Activated CD8-positive, alpha-beta memory T cell treated with anti-CD3 and anti-CD28 coated beads, Interleukin-2, amount 50 U/mL, for 48 hours (primary cell): ENCODE results near the gene CRHBP.
"Not testable (repeated sequence)": the region's sequence is repeated elsewhere in the genome, so short reads cannot be mapped to it uniquely, and the experiment has no call there.

Source experiments
- DNase-seq: peaks from one replicate; pipeline ENCODE4 v3.0.0-alpha.2; 2020

The CRHBP gene

DNA sequence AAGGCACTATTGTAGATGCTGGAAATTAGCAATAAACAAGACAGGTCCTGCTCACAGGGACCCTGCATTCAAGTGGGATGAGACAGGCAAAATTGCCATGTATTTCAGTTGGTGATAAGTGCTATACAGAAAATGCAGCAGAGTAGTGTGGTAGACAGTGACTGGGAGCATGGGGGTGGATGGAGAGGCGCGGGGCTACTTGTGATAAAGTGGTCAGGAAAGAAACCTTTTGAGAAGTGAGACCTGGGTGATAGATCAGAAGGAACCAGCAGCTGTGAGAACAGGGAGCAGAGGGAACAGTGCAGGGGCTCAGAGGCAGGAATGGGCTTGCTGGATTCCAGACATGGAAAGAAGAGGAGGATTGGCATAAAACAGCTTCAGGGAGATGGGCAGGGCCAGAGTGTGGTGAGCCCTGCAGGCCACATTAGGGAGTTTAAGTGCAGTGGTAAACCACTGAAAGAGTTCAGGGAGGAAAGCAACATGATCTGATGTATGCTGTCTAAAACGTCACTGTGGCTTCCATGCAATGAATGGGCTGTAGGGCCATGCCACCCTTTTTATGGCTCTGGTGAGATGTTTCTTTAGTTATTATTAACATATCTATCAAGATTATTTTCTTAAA is 7.3 kb downstream of the CRHBP start:
- no peak for DNase-seq

DNA sequence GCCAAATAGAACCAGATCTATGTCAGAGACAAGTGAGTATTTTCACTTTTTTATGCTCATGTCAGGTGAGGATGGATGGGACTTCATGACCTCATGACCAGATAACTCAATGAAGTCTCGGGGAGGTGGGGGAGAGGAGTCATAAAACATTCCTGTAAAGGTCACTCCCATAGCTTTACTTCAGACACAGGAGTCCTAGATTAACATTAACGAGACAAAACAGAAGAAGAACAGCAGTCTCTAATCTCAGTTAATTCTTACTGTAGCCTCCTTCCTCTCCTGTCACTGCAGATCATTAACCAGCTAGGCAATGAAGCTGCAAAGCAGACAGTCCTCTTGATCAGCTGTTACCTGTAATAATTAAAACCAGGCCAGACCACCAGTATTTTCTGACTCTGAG is 11.2 kb downstream of the CRHBP start:
- DNase-seq = no peak

DNA sequence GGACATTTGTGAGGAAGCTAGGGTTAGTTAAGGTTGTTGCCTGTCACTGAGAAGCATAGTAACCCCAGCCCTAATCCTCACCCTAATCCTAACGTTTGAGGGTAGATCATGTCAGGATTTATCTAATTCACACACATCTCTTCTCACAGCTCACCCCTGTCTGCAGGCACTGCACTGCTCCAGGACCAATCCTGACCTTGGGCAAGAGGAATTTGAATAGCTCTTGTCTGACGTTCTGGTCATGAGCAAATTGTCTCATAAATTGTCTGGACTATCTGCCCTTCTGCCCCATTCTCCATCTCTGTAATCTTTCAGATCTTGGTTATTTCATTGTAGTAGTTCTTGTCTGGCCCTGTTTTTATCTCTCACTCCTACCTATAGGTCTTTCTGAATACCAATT is 18.7 kb downstream of the CRHBP start:
- no peak for DNase-seq

GRCh38 chr5:76972689-76973088 is 19.8 kb downstream of the CRHBP start:
- no peak for DNase-seq

DNA sequence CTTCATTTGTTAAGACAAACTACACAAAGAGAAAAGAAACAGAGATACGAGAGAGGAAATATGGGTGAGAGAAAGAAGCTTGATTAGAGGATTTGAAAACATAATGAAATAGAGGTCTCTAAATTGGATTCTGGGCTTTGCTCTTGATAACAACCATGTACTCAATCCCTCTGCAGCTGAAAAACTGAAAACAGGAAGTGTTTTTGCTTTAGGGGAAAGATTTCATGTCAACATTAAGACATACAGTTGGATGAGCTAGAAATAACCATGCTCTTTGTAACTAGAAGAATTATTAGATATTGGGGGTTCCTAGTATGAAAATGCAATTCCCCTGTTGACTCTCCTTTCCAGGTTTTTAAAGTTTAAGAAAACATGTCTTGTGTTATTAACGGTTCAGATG is 21.9 kb downstream of the CRHBP start:
- no peak for DNase-seq

DNA sequence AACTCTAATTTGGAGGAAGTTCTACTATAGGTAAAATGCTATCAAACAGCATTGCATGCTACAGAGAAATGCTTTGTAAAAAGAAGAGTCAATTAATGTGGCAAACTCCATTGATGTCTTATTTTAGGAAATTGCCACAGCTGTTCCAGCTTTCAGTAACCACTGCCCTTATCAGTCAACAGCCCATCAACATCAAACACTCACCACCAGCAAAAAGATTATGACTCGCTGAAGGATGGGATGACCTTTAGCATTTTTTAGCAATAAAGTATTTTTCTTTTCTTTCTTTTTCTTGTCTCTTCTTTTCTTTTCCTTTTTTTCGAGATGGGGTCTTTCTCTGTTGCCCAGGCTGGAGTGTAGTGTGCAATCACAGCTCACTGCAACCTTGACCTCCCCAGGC is 26.0 kb downstream of the CRHBP start:
- DNase-seq = no peak

GRCh38 chr5:76980518-76981144 is 27.8 kb downstream of the CRHBP start:
- DNase-seq = no peak

- no peak for DNase-seq
Measured at GRCh38 chr5:76982450-76982849, 29.6 kb downstream of the CRHBP start.

DNA sequence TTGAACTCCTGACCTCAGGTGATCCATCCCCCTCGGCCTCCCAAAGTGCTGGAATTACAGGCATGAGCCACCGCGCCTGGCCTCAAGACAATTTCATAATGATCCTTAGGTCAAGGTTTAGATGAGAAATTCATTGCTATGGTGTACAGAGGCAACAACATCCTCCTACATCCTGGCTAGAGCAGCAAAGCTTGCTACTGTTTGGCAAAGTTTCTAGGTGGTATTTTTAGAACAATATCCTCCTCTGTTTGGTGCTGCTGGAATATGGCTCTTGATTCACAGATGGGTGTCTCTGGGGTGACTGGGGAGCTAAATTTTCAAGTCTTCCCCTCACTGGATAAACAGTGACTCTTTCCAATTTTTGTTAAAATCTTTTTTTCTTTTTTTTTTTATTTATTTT is 30.6 kb downstream of the CRHBP start:
- no peak for DNase-seq

DNA sequence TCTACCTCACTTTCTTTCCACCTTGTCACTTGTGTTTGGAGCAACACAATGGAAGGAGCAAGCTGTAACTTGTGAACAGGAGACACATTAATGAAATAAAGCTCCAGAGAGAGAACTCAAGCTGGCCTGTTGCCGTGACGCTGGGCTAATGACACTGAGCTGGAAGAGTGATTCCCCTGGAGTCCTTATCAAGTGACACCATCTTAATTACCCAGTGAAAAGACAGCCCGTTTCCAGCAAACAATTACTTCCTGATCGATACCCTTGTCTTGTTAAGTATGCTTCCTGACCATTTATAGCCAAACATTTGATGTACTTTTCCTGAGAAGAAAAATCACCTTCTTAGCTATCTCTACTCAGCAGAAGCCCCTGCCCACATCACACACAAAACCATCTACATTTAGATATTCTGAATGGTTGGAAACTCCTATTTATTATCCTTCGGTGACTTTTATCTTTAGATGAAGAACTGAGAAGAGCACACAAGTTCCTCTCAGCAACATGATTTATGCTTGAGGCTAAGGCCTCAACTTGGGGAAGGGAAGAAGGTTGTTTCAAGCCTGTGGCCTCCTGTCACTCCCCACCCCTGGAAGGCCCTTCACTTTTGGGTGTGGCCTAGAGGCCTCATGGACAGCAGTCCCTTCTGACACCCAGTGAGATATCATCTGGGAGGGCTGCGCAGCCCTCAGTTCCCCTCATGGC is 34.1 kb downstream of the CRHBP start:
- no peak for DNase-seq

GRCh38 chr5:76990899-76991459 is 38.1 kb downstream of the CRHBP start:
- no peak for DNase-seq

DNA sequence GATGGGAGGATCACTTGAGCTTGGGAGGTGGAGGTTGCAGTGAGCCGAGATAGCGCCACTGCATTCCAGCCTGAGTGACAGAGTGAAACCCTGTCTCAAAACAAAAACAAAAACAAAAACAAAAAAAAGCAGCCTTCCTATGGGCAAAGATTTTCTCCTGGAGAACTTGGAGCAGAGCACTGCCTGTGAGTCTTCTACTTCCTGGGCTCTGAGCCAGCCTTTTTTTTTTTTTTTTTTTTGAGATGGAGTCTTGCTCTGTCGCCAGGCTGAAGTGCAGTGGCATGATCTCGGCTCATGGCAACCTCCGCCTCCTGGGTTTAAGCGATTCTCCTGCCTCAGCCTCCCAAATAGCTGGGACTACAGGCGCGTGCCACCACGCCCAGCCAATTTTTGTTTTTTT is 40.6 kb downstream of the CRHBP start:
- not testable (repeated sequence) for DNase-seq

- no peak for DNase-seq
Measured at GRCh38 chr5:76994337-76994736, 41.5 kb downstream of the CRHBP start.

- not testable (repeated sequence) for DNase-seq
Measured at GRCh38 chr5:76998251-76998650, 45.4 kb downstream of the CRHBP start.

DNA sequence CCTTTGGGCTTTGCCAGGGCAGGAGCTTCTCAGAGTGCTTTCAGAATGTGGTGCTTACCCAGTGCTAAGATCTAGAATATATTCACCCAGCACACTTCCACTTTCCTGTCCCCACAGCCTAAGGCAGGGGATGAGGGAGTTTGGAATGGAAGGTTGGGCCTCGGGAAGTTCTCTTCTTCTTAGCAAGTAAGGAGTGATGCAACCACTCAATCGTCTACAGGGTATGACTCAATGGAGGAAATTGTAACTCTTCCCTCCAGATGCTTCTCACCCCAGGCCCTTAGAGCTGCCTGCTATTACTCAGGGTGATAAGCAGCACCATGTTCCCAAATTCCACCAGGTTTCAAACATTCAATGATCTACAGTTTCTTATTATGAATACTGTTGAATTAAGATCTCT is 46.6 kb downstream of the CRHBP start:
- DNase-seq = no peak

GRCh38 chr5:77003246-77003645 is 50.4 kb downstream of the CRHBP start:
- no peak for DNase-seq

DNA sequence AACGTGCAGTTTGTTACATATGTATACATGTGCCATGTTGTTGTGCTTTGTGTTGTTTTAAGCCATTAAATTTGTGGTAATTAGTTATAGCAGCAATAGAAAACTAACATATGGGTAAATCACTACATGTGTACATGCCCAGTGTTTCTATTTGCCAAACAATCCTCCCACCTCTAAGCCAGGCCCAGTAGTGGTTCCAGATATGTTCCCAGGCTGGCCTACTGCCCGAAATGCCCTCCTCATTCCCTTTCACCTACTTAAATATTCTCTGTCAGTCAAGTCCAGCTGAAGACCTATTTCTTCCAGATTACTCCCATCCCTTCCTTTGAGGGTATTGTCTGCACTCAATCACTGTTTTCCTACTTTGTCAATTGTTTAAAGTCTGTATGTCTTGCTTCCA is 53.3 kb downstream of the CRHBP start:
- no peak for DNase-seq

- no peak for DNase-seq
Measured at GRCh38 chr5:77008413-77008812, 55.6 kb downstream of the CRHBP start.

DNA sequence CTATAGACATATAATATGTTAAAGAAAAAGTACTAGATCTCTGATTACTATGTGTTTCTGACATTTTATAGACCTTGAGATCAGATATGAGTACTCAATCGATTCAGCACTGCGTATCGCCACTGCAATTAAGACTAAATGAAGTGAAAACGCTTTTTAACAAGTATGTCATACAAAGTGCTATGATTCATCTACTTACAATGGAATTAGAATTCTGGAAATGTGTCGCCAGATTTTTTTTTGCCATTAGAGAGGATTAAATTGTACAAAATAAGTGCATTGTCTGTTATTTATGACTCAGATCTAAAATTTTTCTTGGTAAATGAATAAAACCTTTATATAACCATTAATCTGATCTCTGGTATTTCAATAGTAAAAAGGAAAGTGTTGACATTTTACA is 57.4 kb downstream of the CRHBP start:
- DNase-seq = no peak

- DNase-seq = no peak
Measured at GRCh38 chr5:77011498-77011897, 58.7 kb downstream of the CRHBP start.

DNA sequence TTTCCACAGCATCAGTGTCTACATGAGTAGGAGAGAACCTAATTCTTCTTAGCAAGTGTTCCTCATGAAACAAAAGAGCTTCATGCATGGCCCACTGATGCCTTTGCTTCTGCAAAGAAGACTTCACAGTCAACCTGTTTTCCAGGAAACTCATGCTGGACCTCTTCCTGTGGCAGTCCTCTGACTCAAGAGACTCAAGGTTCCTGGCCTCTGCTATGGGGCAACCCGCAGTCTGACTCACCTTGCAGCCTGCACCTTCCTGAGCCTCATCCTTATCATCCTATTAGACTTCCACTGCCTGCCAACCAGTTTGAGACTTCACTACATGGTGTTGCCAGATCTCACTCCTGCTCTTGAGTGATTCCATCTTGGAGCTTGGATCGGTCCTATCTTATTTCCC is 59.8 kb downstream of the CRHBP start:
- no peak for DNase-seq

DNA sequence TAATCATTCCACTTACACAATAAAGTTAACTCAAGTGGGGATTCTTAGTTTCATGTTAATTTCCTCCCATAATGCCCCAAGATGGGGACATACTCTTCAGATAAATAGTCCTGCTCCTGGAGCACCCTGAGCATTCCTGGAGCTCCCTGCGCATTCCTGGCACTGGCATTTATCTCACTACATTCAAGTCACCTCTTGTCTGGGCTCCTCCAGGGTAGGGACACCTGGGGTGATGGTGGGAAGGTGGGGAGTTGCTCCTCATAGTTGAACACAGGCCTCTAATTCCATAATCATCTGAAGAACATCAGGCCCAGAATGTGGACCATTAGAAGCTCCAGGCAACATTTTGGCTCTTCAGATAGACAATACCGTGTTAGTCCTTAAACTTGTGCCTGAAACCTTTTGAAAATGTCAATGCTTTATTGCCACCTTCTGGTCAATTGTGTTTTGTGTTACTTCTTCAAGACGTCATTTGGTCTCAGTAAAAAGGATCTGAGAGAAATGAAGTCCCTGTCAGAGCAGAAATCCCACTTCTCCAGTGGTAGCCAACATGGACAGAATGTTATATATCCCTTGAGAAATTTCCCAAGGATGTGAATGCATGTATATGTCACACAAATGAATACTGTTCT is 63.2 kb downstream of the CRHBP start:
- DNase-seq = no peak

- DNase-seq = no peak
Measured at GRCh38 chr5:77016962-77017361, 64.1 kb downstream of the CRHBP start.

- no peak for DNase-seq
Measured at GRCh38 chr5:77017668-77018067, 64.8 kb downstream of the CRHBP start.
